ENCODE results near the gene EML6.

Gene EML6

GRCh38 chr2:54964816-54965215 is 241.4 kb downstream of the EML6 start:
- no peak overlapping the region for H3K4me3 ChIP-seq (ENCODE audit: low read depth, low read length)

DNA sequence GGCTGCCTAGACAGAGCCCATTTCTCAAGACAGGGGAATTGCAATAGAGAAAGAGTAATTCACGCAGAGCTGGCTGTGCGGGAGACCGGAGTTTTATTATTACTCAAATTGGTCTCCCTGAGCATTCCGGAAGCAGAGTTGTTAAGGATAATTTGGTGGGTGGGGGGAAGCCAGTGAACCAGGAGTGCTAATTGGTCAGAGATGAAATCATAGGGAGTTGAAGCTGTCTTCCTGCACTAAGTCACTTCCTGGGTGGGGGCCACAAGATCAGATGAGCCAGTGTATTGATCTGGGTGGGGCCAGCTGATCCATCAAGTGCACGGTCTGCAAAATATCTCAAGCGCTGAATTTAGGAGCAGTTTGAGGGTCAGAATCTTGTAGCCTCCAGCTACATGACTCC is 242.0 kb downstream of the EML6 start:
- no peak overlapping the region for H3K4me3 ChIP-seq (ENCODE audit: low read depth, low read length)
- TF ChIP-seq CTCF (IDR thresholded peaks at IDR 0.05; ENCODE audit: low read depth, low read length) = no peak

More at GRCh38 chr2:54964816-54965215, 241.4 kb downstream of the EML6 start:
- TF ChIP-seq CTCF (IDR thresholded peaks at IDR 0.05; ENCODE audit: low read depth, low read length) = no peak

- TF ChIP-seq CTCF (IDR thresholded peaks at IDR 0.05; ENCODE audit: low read depth, low read length) = no peak
- H3K4me3 ChIP-seq (ENCODE audit: low read depth, low read length) = no peak overlapping the region
Observed at GRCh38 chr2:54966165-54966832, 242.8 kb downstream of the EML6 start.

DNA sequence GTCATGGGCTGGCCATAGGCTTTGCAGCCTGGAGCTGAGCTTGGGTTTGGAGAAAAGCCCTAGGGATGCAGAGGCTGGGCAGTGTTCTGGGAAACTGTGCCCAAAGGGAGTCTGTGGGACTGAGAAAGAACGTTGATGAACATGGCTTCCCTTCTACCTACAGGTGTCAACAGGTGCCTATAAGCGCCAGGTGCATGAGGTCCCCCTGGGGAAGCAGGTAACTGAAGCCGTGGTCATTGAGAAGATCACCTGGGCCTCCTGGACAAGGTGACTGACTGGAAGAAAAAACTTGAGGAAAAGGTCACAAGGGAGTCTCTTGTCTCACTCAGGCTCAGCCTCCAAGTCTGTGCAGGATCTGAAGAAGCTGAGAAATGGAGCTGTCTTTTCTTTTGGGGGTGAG is 243.4 kb downstream of the EML6 start:
- no peak overlapping the region for H3K4me3 ChIP-seq (ENCODE audit: low read depth, low read length)
- TF ChIP-seq CTCF (IDR thresholded peaks at IDR 0.05; ENCODE audit: low read depth, low read length) = no peak

DNA sequence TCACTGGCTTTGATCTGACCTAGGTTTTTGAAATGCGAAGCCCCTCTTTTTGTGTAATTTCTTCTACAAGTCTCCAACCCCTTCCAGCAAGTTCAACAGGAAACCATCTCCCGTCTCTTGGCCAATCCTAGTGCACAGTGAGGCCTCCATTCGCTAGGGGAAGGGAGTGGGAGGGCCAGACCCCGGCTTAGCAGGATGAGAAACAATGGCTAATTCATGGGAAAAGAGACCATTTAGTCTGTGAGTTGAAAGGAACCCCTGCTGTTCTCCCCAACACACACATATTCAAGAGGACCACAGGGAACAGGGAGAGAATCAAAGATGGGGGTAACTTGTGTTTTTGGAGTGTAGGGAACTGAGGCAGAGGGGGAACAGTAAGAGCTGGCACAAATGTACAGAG is 243.8 kb downstream of the EML6 start:
- TF ChIP-seq CTCF (IDR thresholded peaks at IDR 0.05; ENCODE audit: low read depth, low read length) = no peak

DNA sequence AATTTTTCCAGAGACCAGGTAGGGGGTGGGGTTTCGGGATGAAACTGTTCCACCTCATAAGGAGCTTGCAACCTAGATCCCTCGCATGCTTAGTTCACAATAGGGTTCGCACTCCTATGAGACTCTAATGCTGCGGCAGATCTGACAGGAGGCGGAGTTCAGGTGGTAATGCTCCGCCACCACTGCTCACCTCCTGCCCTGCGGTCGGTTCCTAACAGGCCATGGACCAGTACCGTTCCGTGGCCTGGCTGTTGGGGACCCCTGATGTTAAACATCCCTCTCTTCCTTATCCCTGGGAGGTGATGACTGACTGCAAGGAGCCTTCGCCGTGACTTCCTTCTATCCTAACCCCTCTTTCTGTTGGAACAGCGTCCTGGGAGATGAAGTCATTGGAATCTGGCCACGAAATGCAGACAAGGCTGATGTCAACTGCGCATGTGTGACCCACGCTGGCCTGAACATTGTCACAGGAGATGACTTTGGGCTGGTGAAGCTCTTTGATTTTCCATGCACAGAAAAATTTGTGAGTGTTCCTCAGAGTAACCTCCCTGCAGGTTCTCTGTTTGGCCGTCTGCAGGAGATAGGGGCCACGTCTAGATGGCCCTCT is 244.4 kb downstream of the EML6 start:
- H3K4me3 ChIP-seq (ENCODE audit: low read depth, low read length) = no peak overlapping the region
- no peak for TF ChIP-seq CTCF (IDR thresholded peaks at IDR 0.05; ENCODE audit: low read depth, low read length)

More for the DNA sequence above, 243.8 kb downstream of the EML6 start:
- no peak overlapping the region for H3K4me3 ChIP-seq (ENCODE audit: low read depth, low read length)

DNA sequence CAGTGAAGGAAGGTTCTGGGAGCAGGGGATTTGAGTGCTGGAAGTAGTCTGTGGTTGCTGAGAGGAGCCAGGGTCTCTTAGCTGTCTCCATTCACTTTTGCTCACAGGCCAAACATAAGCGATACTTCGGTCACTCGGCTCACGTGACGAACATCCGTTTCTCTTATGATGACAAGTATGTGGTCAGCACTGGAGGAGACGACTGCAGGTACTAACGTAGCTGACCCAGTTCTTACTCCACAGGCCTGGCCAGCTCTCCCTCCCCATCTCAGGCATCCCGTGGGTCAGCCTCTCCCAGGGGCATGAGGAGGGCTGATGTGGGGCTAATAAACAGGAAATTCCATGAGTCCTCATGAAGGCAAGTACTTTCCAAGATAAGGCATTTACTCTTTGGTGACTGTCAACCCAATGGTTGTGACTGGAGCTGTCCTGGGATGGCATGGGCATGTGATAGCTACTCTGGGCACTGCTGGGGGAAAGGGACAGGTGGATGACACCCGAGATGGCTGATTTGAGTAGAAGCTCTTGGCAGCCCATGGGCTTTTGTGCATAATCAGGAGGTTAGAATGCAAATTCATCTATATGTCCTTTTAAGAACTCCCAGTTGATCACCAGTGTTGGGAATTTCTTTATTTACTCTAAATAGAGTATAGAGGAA is 245.2 kb downstream of the EML6 start:
- no peak for TF ChIP-seq CTCF (IDR thresholded peaks at IDR 0.05; ENCODE audit: low read depth, low read length)
- H3K4me3 ChIP-seq (ENCODE audit: low read depth, low read length) = no peak overlapping the region
